ENCODE measurements around the gene ADGRL3. TPM values are rescaled to one million over a fixed set of nuclear protein-coding genes. Genes with fewer than 3 reads are reported as not detected.

The ADGRL3 gene
- total RNA-seq, 1 donor from 2014 or later: 6.1 TPM

- H3K9me3 ChIP-seq (replicated peaks): no peaks in the 10 kb centered on the region
- no peaks in the 10 kb centered on the region for H3K4me1 ChIP-seq
- no peak overlapping the region for H3K4me3 ChIP-seq
- no peaks in the 10 kb centered on the region for H3K36me3 ChIP-seq
- H3K27me3 ChIP-seq (ENCODE audit: low read depth): no peaks in the 10 kb centered on the region
- no peak for DNase-seq
- no peak overlapping the region for H3K27ac ChIP-seq (replicated peaks)
- no peak for TF ChIP-seq CTCF (IDR thresholded peaks at IDR 0.05; ENCODE audit: borderline replicate concordance)
- intact Hi-C loops (cut with micrococcal nuclease): no loop called here
These were observed 371.8 kb downstream of the ADGRL3 start for GRCh38 chr4:61571761-61572559.

- no peaks in the 10 kb centered on the region for H3K36me3 ChIP-seq
- H3K4me3 ChIP-seq: no peak overlapping the region
- no peaks in the 10 kb centered on the region for H3K27me3 ChIP-seq (ENCODE audit: low read depth)
- H3K4me1 ChIP-seq: no peaks in the 10 kb centered on the region
- intact Hi-C loops (cut with micrococcal nuclease): no loop called here
- H3K27ac ChIP-seq (replicated peaks): no peak overlapping the region
- DNase-seq: no peak
- no peak for TF ChIP-seq CTCF (IDR thresholded peaks at IDR 0.05; ENCODE audit: borderline replicate concordance)
- H3K9me3 ChIP-seq (replicated peaks): no peaks in the 10 kb centered on the region
These were observed 375.7 kb downstream of the ADGRL3 start for GRCh38 chr4:61575796-61576195.

GRCh38 chr4:61579786-61580185 lies 379.7 kb downstream of the ADGRL3 start:
- Histone ChIP-seq H3K27me3 (ENCODE audit: low read depth) (no peaks in the 10 kb centered on the region), H3K4me1 (no peaks in the 10 kb centered on the region), H3K27ac (replicated peaks) (no peak overlapping the region), H3K9me3 (replicated peaks) (no peaks in the 10 kb centered on the region), H3K36me3 (no peaks in the 10 kb centered on the region), H3K4me3 (no peak overlapping the region)
- intact Hi-C loops (cut with micrococcal nuclease): no loop called here
- no peak for TF ChIP-seq CTCF (IDR thresholded peaks at IDR 0.05; ENCODE audit: borderline replicate concordance)
- DNase-seq: no peak

GRCh38 chr4:61580721-61581377 lies 380.7 kb downstream of the ADGRL3 start:
- Histone ChIP-seq H3K27me3 (ENCODE audit: low read depth) (no peaks in the 10 kb centered on the region), H3K36me3 (no peaks in the 10 kb centered on the region), H3K27ac (replicated peaks) (no peak overlapping the region), H3K4me1 (no peaks in the 10 kb centered on the region), H3K9me3 (replicated peaks) (no peaks in the 10 kb centered on the region), H3K4me3 (no peak overlapping the region)
- no peak for TF ChIP-seq CTCF (IDR thresholded peaks at IDR 0.05; ENCODE audit: borderline replicate concordance)
- DNase-seq: no peak
- intact Hi-C loops (cut with micrococcal nuclease): no loop called here

- DNase-seq: no peak
- no peak overlapping the region for H3K4me3 ChIP-seq
- H3K36me3 ChIP-seq: no peaks in the 10 kb centered on the region
- intact Hi-C loops (cut with micrococcal nuclease): no loop called here
- no peak for TF ChIP-seq CTCF (IDR thresholded peaks at IDR 0.05; ENCODE audit: borderline replicate concordance)
- H3K4me1 ChIP-seq: no peaks in the 10 kb centered on the region
- H3K27me3 ChIP-seq (ENCODE audit: low read depth): no peaks in the 10 kb centered on the region
- H3K9me3 ChIP-seq (replicated peaks): no peaks in the 10 kb centered on the region
- no peak overlapping the region for H3K27ac ChIP-seq (replicated peaks)
These were observed 383.6 kb downstream of the ADGRL3 start for GRCh38 chr4:61583696-61584095.
